Astrocyte of the cerebellum (primary cell): ENCODE results near the gene HAS3.
"Not testable (repeated sequence)": the region's sequence is repeated elsewhere in the genome, so short reads cannot be mapped to it uniquely, and the experiment has no call there.

Source experiments
- DNase-seq: peaks from one replicate; pipeline ENCODE4 v3.0.0-alpha.2; 2011; ENCODE audit warnings: low read depth
- H3K4me3 ChIP-seq: 2 replicates; pipeline ENCODE4 v1.5.1; 2011; ENCODE audit warnings: mild to moderate bottlenecking, low read depth, low read length, moderate library complexity
- CTCF ChIP-seq: IDR thresholded peaks from 2 replicates; pipeline ENCODE4 v1.5.1; 2012; ENCODE audit warnings: low read length, low read depth, moderate library complexity, mild to moderate bottlenecking; ENCODE audit errors: missing control alignments
- in situ Hi-C: cut with HindIII; loops from 2 replicates; pipeline ENCODE4 v1.10.0; 2017; ENCODE audit warnings: low sequenced_read_pairs

The HAS3 gene

DNA sequence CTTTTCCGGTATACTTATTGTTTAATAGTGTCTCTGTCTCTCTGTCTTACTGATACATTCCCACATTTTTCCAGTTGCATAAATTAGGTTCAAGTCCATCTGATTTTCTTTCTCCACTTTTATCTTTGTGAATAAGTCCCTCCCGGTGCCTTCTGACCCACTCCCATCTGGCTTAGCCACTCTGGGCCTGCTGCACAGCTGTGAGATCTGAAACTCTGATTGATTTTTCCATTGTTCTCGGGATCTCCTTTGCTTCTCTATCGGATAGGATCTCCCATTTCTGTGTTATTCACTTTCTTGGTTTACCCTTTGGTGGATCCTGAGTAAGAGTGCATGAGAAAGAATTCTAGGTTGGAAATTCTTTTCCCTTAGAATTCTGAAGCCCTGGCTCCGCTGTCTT, 35.6 kb downstream of the HAS3 start:
- no peak for TF ChIP-seq CTCF

GRCh38 chr16:69141936-69142335, 36.5 kb downstream of the HAS3 start:
- no peak overlapping the region for H3K4me3 ChIP-seq
- no peak for DNase-seq
- no peak for TF ChIP-seq CTCF
- in situ Hi-C loops = no loop called here

More for the DNA sequence above, 35.6 kb downstream of the HAS3 start:
- DNase-seq = no peak
- in situ Hi-C loops = no loop called here
- no peak overlapping the region for H3K4me3 ChIP-seq

DNA sequence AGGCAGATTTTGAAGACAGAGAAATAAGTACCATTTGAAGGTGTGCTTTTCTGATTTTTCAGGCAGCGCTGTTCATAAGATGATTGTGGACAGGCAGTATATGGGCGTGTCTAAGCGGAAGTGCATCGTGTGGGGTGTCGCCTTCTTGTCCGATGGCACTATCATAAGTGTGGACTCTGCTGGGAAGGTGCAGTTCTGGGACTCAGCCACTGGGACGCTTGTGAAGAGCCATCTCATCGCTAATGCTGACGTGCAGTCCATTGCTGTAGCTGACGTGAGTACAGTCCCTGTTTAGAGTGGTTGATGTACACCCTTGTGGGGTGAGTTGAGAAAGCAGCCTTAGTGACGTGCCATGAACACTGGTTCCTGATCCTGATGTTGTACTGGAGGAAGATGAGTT, 37.7 kb downstream of the HAS3 start:
- in situ Hi-C loops = no loop called here
- no peak for DNase-seq
- TF ChIP-seq CTCF = no peak
- H3K4me3 ChIP-seq = no peak overlapping the region

DNA sequence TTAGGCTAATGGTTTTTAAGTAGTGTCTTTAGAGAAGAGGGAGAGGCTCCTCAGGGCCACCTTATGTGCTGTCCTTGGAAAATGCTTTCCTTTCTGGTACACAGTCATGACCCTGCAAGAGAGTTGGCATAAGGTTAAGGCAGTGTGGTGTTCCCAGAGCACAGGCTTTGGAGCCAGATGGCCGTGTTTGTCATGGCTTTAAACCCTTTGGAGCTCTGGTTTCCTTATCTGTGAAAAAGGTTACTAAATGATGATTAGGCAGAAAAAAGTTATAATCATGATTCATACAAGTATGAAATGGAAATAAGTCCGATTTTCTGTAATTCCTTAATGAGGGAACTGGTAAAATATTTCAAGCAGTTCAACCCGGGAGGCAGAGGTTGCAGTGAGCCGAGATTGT, 40.2 kb downstream of the HAS3 start:
- in situ Hi-C loops = no loop called here
- H3K4me3 ChIP-seq = no peak overlapping the region
- no peak for TF ChIP-seq CTCF
- no peak for DNase-seq

DNA sequence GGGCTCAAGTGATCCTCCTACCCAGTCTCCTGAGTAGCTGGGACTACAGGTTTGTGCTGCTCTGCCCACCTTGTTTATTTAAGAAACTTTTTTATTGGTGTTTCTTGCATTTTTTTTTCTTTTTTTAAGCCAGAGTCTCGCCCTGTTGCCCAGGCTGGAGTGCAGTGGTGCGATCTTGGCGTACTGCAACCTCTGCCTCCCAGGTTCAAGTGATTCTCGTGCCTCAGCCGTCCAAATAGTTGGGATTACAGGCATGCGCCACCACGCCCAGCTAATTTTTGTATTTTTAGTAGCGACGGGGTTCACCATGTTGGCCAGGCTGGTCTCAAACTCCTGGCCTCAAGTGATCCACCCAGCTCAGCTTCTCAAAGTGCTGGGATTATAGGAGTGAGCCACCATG, 44.2 kb downstream of the HAS3 start:
- in situ Hi-C loops, DNase-seq, H3K4me3 ChIP-seq: not testable (repeated sequence)

GRCh38 chr16:69150146-69150865, 44.9 kb downstream of the HAS3 start:
- in situ Hi-C loops = no loop called here
- DNase-seq = peak; percentile 81
- TF ChIP-seq CTCF = peak; percentile 70
- H3K4me3 ChIP-seq = no peak overlapping the region

GRCh38 chr16:69157196-69157595, 51.7 kb downstream of the HAS3 start:
- no peak for DNase-seq
- no peak for TF ChIP-seq CTCF
- H3K4me3 ChIP-seq = no peak overlapping the region
- in situ Hi-C loops = loop anchor here (5.0 kb wide), 1 partner anchor 145 kb away; no protein-coding TSS in a partner anchor
